HCT116 (cell line): ENCODE results near the gene KLHL35. TPM values are rescaled to one million over a fixed set of nuclear protein-coding genes. Genes with fewer than 3 reads are reported as not detected.

Experiments used
- ATAC-seq: fragments of 200-7000 bp; cut with Tn5 transposase; 2 replicates; pipeline ENCODE4 v1.9.1; 2020; ENCODE audit warnings: mild to moderate bottlenecking, moderate library complexity
- BruUV-seq: library from RNA; stranded (reverse); fragments of 400-500 nt; replicated peaks from 2 replicates; lab custom pipeline; 2021; lab: Mats Ljungman, UMichigan
- CTCF ChIA-PET: fragments of 300-600 bp; sonication (Branson Sonifier 250); formaldehyde crosslinking; loops from one replicate; lab custom pipeline; 2021; ENCODE audit warnings: antibody characterized with exemption; lab: Charles Lee
- POLR2A ChIA-PET: fragments of 300-600, 350-600 bp; sonication (Branson Sonifier 250); formaldehyde crosslinking; loops from one replicate; lab custom pipeline; 2021; ENCODE audit warnings: antibody characterized with exemption; lab: Charles Lee
- RAD21 ChIA-PET, 2 experiments: fragments of 300-600 bp; sonication (Branson Sonifier 250); formaldehyde crosslinking; loops; one replicate each; lab custom pipeline; 2023; ENCODE audit warnings: low total read pairs in 2 of 2; ENCODE audit not compliant: uncharacterized antibody in 2 of 2, unreplicated experiment in 2 of 2, low non-redundant PET in 1 of 2; lab: Charles Lee
- DNase-seq: peaks from one replicate; pipeline ENCODE4 v3.0.0-alpha.2; 2010; ENCODE audit warnings: low read depth, low spot score
- H2AFZ ChIP-seq: fragments of 200-600 bp; shearing (Covaris generic), sonication (generic); 2 replicates; pipeline ENCODE4 v1.6.1; 2017; ENCODE audit warnings: low read depth, mixed run types, mixed read lengths, antibody characterized with exemption, low read length; ENCODE audit not compliant: poor library complexity, severe bottlenecking
- H3K27ac ChIP-seq: 2 replicates; pipeline ENCODE4 v1.5.1; 2012; ENCODE audit warnings: low read depth, low read length
- H3K27me3 ChIP-seq: fragments of 200-600 bp; sonication (generic); 2 replicates; pipeline ENCODE4 v1.6.1; 2016; ENCODE audit warnings: mixed run types, low read length, mixed read lengths; ENCODE audit not compliant: insufficient read depth
- H3K36me3 ChIP-seq, 2 experiments: fragments of 200-500 bp in 1 of 2; fragments of 200-600 bp in 1 of 2; sonication (Bioruptor generic) in 1 of 2; sonication (generic) in 1 of 2; 2 replicates each; pipeline versions ENCODE4 v1.5.1 to v1.6.1; 2014 to 2016; ENCODE audit warnings: low read length in 2 of 2, inconsistent platforms in 1 of 2, mixed read lengths in 1 of 2, mixed run types in 1 of 2; ENCODE audit not compliant: insufficient read depth in 2 of 2, control insufficient read depth in 1 of 2
- H3K4me1 ChIP-seq, 2 experiments: fragments of 200-600 bp in 1 of 2; sonication (generic) in 1 of 2; 2 replicates each; pipeline versions ENCODE4 v1.5.1 to v1.6.1; 2012 to 2017; ENCODE audit warnings: low read length in 2 of 2, inconsistent platforms in 1 of 2, mild to moderate bottlenecking in 1 of 2, mixed read lengths in 1 of 2, mixed run types in 1 of 2, moderate library complexity in 1 of 2; ENCODE audit not compliant: insufficient read depth in 2 of 2, control insufficient read depth in 1 of 2
- H3K4me2 ChIP-seq: fragments of 200-600 bp; sonication (generic); 2 replicates; pipeline ENCODE4 v1.6.1; 2017; ENCODE audit warnings: mixed run types, low read length, mixed read lengths
- H3K4me3 ChIP-seq, 2 experiments: fragments of 200-600 bp in 1 of 2; sonication (generic) in 1 of 2; replicated peaks in 1 of 2; 2 replicates each; pipeline ENCODE4 v1.5.1; 2011 to 2016; ENCODE audit warnings: low read length in 2 of 2, control low read depth in 1 of 2, low read depth in 1 of 2, mild to moderate bottlenecking in 1 of 2, mixed read lengths in 1 of 2, mixed run types in 1 of 2
- H3K79me2 ChIP-seq: fragments of 200-600 bp; sonication (generic); 2 replicates; pipeline ENCODE4 v1.6.1; 2017; ENCODE audit warnings: mild to moderate bottlenecking, mixed run types, low read length, moderate library complexity, mixed read lengths; ENCODE audit not compliant: insufficient read depth
- H3K9ac ChIP-seq: fragments of 200-600 bp; sonication (generic); 2 replicates; pipeline ENCODE4 v1.6.1; 2016; ENCODE audit warnings: low read length, mixed read lengths
- H3K9me2 ChIP-seq: fragments of 200-600 bp; sonication (generic), shearing (Covaris generic); 2 replicates; pipeline ENCODE4 v1.6.1; 2017; ENCODE audit warnings: mixed run types, mild to moderate bottlenecking, moderate library complexity; ENCODE audit not compliant: insufficient read depth
- H3K9me3 ChIP-seq, 2 experiments: fragments of 200-500 bp in 1 of 2; fragments of 200-600 bp in 1 of 2; sonication (Bioruptor generic) in 1 of 2; sonication (generic) in 1 of 2; 2 replicates each; pipeline ENCODE4 v1.6.1; 2014 to 2017; ENCODE audit warnings: low read length in 2 of 2, mixed read lengths in 2 of 2, inconsistent platforms in 1 of 2, low read depth in 1 of 2, mild to moderate bottlenecking in 1 of 2, mixed run types in 1 of 2, moderate library complexity in 1 of 2; ENCODE audit not compliant: control insufficient read depth in 1 of 2, insufficient read depth in 1 of 2
- H4K20me1 ChIP-seq: fragments of 200-600 bp; sonication (generic), shearing (Covaris generic); 2 replicates; pipeline ENCODE4 v1.6.1; 2017; ENCODE audit warnings: mixed run types, mild to moderate bottlenecking, moderate library complexity; ENCODE audit not compliant: insufficient read depth
- ATF3 ChIP-seq: IDR thresholded peaks from 2 replicates; pipeline ENCODE4 v1.6.1; 2012
- CTCF ChIP-seq, 3 experiments: fragments of 200-600 bp in 1 of 3; sonication (generic) in 1 of 3; IDR thresholded peaks in 2 of 3; conservative IDR thresholded peaks in 1 of 3; 2 replicates each; pipeline ENCODE4 v1.5.1; 2012 to 2017; ENCODE audit warnings: low read depth in 2 of 3, low read length in 2 of 3, antibody characterized with exemption in 1 of 3, borderline replicate concordance in 1 of 3, control low read depth in 1 of 3, mild to moderate bottlenecking in 1 of 3, mixed read lengths in 1 of 3, mixed run types in 1 of 3, moderate library complexity in 1 of 3; ENCODE audit not compliant: insufficient read depth in 1 of 3
- JUND ChIP-seq: IDR thresholded peaks from 2 replicates; pipeline ENCODE4 v1.6.1; 2012
- POLR2A ChIP-seq: IDR thresholded peaks from 2 replicates; pipeline ENCODE4 v1.7.0; 2011; ENCODE audit warnings: borderline replicate concordance; ENCODE audit not compliant: insufficient read depth, insufficient read length; ENCODE audit errors: extremely low read depth
- RAD21 ChIP-seq: IDR thresholded peaks from 2 replicates; pipeline ENCODE4 v1.6.1; 2012; ENCODE audit warnings: low read depth, mild to moderate bottlenecking
- SP1 ChIP-seq: IDR thresholded peaks from 2 replicates; pipeline ENCODE4 v1.6.1; 2012; ENCODE audit warnings: low read depth
- SRF ChIP-seq: IDR thresholded peaks from 2 replicates; pipeline ENCODE4 v1.6.1; 2012; ENCODE audit warnings: low read depth
- ZFX ChIP-seq: fragments of 450-650 bp; IDR thresholded peaks from 2 replicates; pipeline ENCODE4 v1.6.1; 2017
- intact Hi-C: fragments of 100-400 bp; cut with micrococcal nuclease; formaldehyde crosslinking; loops from 2 replicates; pipeline ENCODE4 v1.10.0; 2022
- total RNA-seq: library from RNA; stranded (reverse); gene quantifications from one replicate; pipeline ENCODE4 v1.2.1, GENCODE V29; 2021; ENCODE audit not compliant: unreplicated experiment

The KLHL35 gene
- total RNA-seq, 1 experiment from 2014 or later: 1.7 TPM

- intact Hi-C loops: no loop called here
- no peak for ATAC-seq
- Histone ChIP-seq H3K27ac (no peak overlapping the region), H4K20me1 (no peaks in the 10 kb centered on the region), H3K27me3 (no peaks in the 10 kb centered on the region)
- no peak for DNase-seq
- TF ChIP-seq SRF (no peak), ZFX (no peak), ATF3 (no peak), POLR2A (no peak), JUND (no peak)
- TF ChIP-seq, all 23 proteins: peak for 0
- Histone ChIP-seq H3K36me3 (no peaks in the 10 kb centered on the region), H3K4me3 (no peak overlapping the region), H2AFZ (no peak overlapping the region), H3K4me2 (no peak overlapping the region), H3K9ac (no peak overlapping the region), H3K4me1 (peaks cover 16 to 21% of the 10 kb centered on the region in 2 experiments), H3K9me3 (no peaks in the 10 kb centered on the region), H3K9me2 (no peaks in the 10 kb centered on the region), H3K79me2 (no peaks in the 10 kb centered on the region)
- RAD21 ChIA-PET: no interaction called here
- CTCF ChIA-PET: interaction anchor here (0.8 to 1.4 kb wide), 2 partner anchors 12 to 35 kb away, joined by 3 to 4 read pairs; no protein-coding TSS in a partner anchor
- BruUV-seq: no TSS peak
- POLR2A ChIA-PET: no interaction called here
These were observed 57.4 kb downstream of the KLHL35 start for GRCh38 chr11:75375626-75376025.

GRCh38 chr11:75374646-75375045, 58.4 kb downstream of the KLHL35 start:
- ChIA-PET POLR2A (no interaction called here), CTCF (no interaction called here), RAD21 (no interaction called here)
- Histone ChIP-seq H3K9me2 (no peaks in the 10 kb centered on the region), H3K27ac (no peak overlapping the region), H3K9me3 (no peaks in the 10 kb centered on the region), H2AFZ (no peak overlapping the region), H3K9ac (no peak overlapping the region), H3K27me3 (no peaks in the 10 kb centered on the region), H3K36me3 (no peaks in the 10 kb centered on the region), H3K4me3 (no peak overlapping the region), H3K4me1 (peaks cover 12 to 20% of the 10 kb centered on the region in 2 experiments), H3K4me2 (no peak overlapping the region), H3K79me2 (no peaks in the 10 kb centered on the region), H4K20me1 (no peaks in the 10 kb centered on the region)
- BruUV-seq: no TSS peak
- ATAC-seq (no peak), DNase-seq (no peak)
- TF ChIP-seq SP1: no peak
- no peak for TF ChIP-seq JUND
- no peak for TF ChIP-seq RAD21
- TF ChIP-seq CTCF (IDR thresholded peaks at IDR 0.05 in 2 of 3, conservative IDR thresholded peaks at IDR 0.05 in 1 of 3; ENCODE audit: borderline replicate concordance in 1 of 3, insufficient read depth in 1 of 3, low read depth in 2 of 3, low read length in 2 of 3): no peak
- intact Hi-C loops: no loop called here
